OCI-LY3 (cell line): ENCODE measurements around the gene KCNK5.

ENCODE experiments used
- H2AFZ ChIP-seq: fragments of 200-600, 300-600 bp; shearing (Covaris generic); 2 replicates; pipeline ENCODE4 v1.6.0; 2014; ENCODE audit warnings: antibody characterized with exemption, low read depth, low read length
- H3K27ac ChIP-seq: fragments of 200-600, 300-600 bp; sonication (generic); 2 replicates; pipeline ENCODE4 v1.5.1; 2014; ENCODE audit warnings: mild to moderate bottlenecking, low read length, moderate library complexity, mixed read lengths
- H3K27me3 ChIP-seq: fragments of 200-600, 300-600 bp; sonication (generic); 2 replicates; pipeline ENCODE4 v1.6.1; 2014; ENCODE audit warnings: low read depth, low read length, mixed read lengths
- H3K36me3 ChIP-seq: fragments of 200-600, 300-600 bp; sonication (generic); replicated peaks from 2 replicates; pipeline ENCODE3; 2014; ENCODE audit warnings: low read depth, low read length, mixed read lengths
- H3K4me1 ChIP-seq: fragments of 300-600, 200-600 bp; sonication (generic); 2 replicates; pipeline ENCODE4 v1.6.1; 2014; ENCODE audit warnings: low read length, mixed read lengths
- H3K4me2 ChIP-seq: fragments of 200-600, 300-600 bp; sonication (generic); 2 replicates; pipeline ENCODE4 v1.6.1; 2014; ENCODE audit warnings: low read length, mixed read lengths
- H3K4me3 ChIP-seq: fragments of 300-600, 200-600 bp; sonication (generic); 2 replicates; pipeline ENCODE4 v1.5.1; 2014; ENCODE audit warnings: antibody characterized with exemption, mild to moderate bottlenecking, low read length, moderate library complexity
- H3K79me2 ChIP-seq: fragments of 300-600, 200-600 bp; shearing (Covaris generic); 2 replicates; pipeline ENCODE4 v1.6.1; 2014; ENCODE audit warnings: mild to moderate bottlenecking, low read length, mixed read lengths
- H3K9ac ChIP-seq: fragments of 300-600, 200-600 bp; shearing (Covaris generic); 2 replicates; pipeline ENCODE4 v1.6.0; 2014; ENCODE audit warnings: mild to moderate bottlenecking, low read length, moderate library complexity
- H3K9me3 ChIP-seq: fragments of 200-600, 300-600 bp; shearing (Covaris generic); 2 replicates; pipeline ENCODE4 v1.6.1; 2014; ENCODE audit warnings: low read length, mixed read lengths; ENCODE audit not compliant: insufficient read depth
- H4K20me1 ChIP-seq: fragments of 200-600, 300-600 bp; sonication (generic); 2 replicates; pipeline ENCODE4 v1.6.1; 2016; ENCODE audit warnings: low read length, mixed read lengths; ENCODE audit not compliant: insufficient read depth
- CTCF ChIP-seq: fragments of 200-600, 300-600 bp; sonication (generic); IDR thresholded peaks from 2 replicates; pipeline ENCODE4 v1.5.1; 2014; ENCODE audit warnings: antibody characterized with exemption, low read length, low read depth
- EZH2phosphoT487 ChIP-seq: fragments of 200-600 bp; shearing (Covaris generic); IDR thresholded peaks from 2 replicates; pipeline ENCODE4 v1.6.1; 2018; ENCODE audit warnings: antibody characterized with exemption, mixed run types, low read depth

The KCNK5 gene

GRCh38 chr6:39204160-39204495, 25.1 kb downstream of the KCNK5 start:
- Histone ChIP-seq H2AFZ (no peak overlapping the region), H3K9ac (no peak overlapping the region), H3K9me3 (no peaks in the 10 kb centered on the region), H3K79me2 (no peaks in the 10 kb centered on the region), H3K36me3 (no peaks in the 10 kb centered on the region), H3K4me3 (no peak overlapping the region), H4K20me1 (no peaks in the 10 kb centered on the region), H3K4me1 (no peaks in the 10 kb centered on the region), H3K27me3 (0 out of 2 replicates have a peak, but pooled peaks cover 3% of the 10 kb centered on the region), H3K4me2 (no peak overlapping the region), H3K27ac (no peak overlapping the region)
- TF ChIP-seq EZH2phosphoT487 (no peak), CTCF (no peak)

- Histone ChIP-seq H3K27me3 (0 out of 2 replicates have a peak, but pooled peaks cover 3% of the 10 kb centered on the region), H2AFZ (no peak overlapping the region), H3K36me3 (no peaks in the 10 kb centered on the region), H3K79me2 (no peaks in the 10 kb centered on the region), H4K20me1 (no peaks in the 10 kb centered on the region), H3K4me2 (no peak overlapping the region), H3K4me1 (no peaks in the 10 kb centered on the region), H3K4me3 (no peak overlapping the region), H3K9me3 (no peaks in the 10 kb centered on the region), H3K27ac (no peak overlapping the region), H3K9ac (no peak overlapping the region)
- TF ChIP-seq CTCF (no peak), EZH2phosphoT487 (no peak)
Measured at GRCh38 chr6:39203436-39204159, 25.7 kb downstream of the KCNK5 start.

GRCh38 chr6:39202166-39202565, 27.1 kb downstream of the KCNK5 start:
- no peak overlapping the region for H3K9ac ChIP-seq
- no peaks in the 10 kb centered on the region for H3K79me2 ChIP-seq
- H3K4me1 ChIP-seq = peaks cover 13% of the 10 kb centered on the region
- H2AFZ ChIP-seq = no peak overlapping the region
- H3K27me3 ChIP-seq = no peaks in the 10 kb centered on the region
- TF ChIP-seq CTCF (no peak), EZH2phosphoT487 (no peak)
- H4K20me1 ChIP-seq = no peaks in the 10 kb centered on the region
- no peak overlapping the region for H3K27ac ChIP-seq
- no peaks in the 10 kb centered on the region for H3K36me3 ChIP-seq
- no peak overlapping the region for H3K4me3 ChIP-seq
- H3K4me2 ChIP-seq = no peak overlapping the region
- H3K9me3 ChIP-seq = no peaks in the 10 kb centered on the region

- TF ChIP-seq CTCF = no peak
- TF ChIP-seq EZH2phosphoT487 = no peak
- Histone ChIP-seq H3K27me3 (no peaks in the 10 kb centered on the region), H3K9ac (no peak overlapping the region), H3K27ac (no peak overlapping the region), H3K79me2 (no peaks in the 10 kb centered on the region), H3K36me3 (no peaks in the 10 kb centered on the region), H3K4me3 (no peak overlapping the region), H3K4me1 (peaks cover 25% of the 10 kb centered on the region), H4K20me1 (no peaks in the 10 kb centered on the region), H3K9me3 (no peaks in the 10 kb centered on the region), H3K4me2 (no peak overlapping the region), H2AFZ (no peak overlapping the region)
Measured at GRCh38 chr6:39200498-39201020, 28.7 kb downstream of the KCNK5 start.
